Cardiac fibroblast (primary cell): ENCODE data around the gene PLIN4.
"Not testable (repeated sequence)": the region's sequence is repeated elsewhere in the genome, so short reads cannot be mapped to it uniquely, and the experiment has no call there.

Experiments
- DNase-seq, 2 donors: peaks; one replicate each; pipeline versions ENCODE4 v3.0.0 to v3.0.0-alpha.2; 2010; ENCODE audit warnings: low read depth in 2 of 2
- H3K4me3 ChIP-seq, 2 donors: replicated peaks in 1 of 2; 1 replicate in 1 of 2; 2 replicates in 1 of 2; pipeline ENCODE4 v1.5.1; 2011; ENCODE audit warnings: low read depth in 2 of 2, low read length in 2 of 2, mild to moderate bottlenecking in 2 of 2, moderate library complexity in 1 of 2
- TF ChIP-seq, protein P1 (sequence below): IDR thresholded peaks from one replicate; pipeline ENCODE4 v1.5.1; 2011; ENCODE audit warnings: low read depth, mild to moderate bottlenecking, low read length, inconsistent platforms

The PLIN4 gene

DNA sequence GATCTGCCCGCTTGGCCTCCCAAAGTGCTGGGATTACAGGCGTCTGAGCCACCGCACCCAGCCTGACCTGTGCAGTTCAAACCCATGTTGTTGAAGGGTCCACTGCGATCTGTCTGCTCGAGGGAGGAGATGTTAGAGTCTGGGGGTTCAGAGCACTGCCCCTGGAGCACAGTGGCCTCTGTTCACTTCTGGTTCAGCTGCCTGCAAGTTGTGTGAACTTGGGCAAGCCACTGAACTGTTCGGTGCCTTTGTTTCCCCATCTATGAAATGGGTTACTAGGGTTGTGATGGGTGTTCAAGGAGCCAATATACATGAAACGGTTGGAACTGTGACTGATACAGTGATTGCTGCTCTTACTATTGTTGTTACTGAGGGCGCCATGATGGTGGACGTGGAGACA, 15.0 kb upstream of the PLIN4 start:
- no peak overlapping the region for H3K4me3 ChIP-seq
- DNase-seq, result no peak
- TF ChIP-seq, protein P1, sequence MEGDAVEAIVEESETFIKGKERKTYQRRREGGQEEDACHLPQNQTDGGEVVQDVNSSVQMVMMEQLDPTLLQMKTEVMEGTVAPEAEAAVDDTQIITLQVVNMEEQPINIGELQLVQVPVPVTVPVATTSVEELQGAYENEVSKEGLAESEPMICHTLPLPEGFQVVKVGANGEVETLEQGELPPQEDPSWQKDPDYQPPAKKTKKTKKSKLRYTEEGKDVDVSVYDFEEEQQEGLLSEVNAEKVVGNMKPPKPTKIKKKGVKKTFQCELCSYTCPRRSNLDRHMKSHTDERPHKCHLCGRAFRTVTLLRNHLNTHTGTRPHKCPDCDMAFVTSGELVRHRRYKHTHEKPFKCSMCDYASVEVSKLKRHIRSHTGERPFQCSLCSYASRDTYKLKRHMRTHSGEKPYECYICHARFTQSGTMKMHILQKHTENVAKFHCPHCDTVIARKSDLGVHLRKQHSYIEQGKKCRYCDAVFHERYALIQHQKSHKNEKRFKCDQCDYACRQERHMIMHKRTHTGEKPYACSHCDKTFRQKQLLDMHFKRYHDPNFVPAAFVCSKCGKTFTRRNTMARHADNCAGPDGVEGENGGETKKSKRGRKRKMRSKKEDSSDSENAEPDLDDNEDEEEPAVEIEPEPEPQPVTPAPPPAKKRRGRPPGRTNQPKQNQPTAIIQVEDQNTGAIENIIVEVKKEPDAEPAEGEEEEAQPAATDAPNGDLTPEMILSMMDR, result no peak

DNA sequence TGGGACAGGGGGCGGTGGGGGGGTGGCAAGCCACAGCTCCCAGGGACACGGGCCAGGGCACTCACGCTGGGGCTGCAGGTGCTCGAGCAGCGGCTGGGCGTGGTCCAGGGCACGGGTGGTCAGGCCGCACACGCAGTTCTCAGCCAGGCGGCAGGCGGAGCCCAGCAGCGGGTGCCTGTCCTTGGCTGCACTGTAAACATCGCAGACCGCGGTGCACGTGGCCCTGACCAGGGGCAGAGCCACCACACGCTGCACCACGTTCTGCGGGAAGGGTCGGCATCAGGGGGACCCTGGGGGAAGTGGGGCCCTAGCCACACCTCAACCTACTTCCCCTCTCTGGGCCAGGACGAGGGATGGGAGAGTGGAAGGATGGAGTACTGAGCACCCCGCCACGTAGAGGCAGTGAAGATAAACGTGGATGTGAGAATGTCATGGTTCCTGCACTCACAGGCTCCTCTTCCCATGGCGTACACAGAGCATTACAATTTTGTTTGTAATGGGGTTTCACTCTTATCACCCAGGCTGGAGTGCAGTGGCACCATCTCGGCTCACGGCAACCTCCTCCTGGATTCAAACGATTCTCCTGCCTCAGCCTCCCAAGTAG, 13.4 kb upstream of the PLIN4 start:
- DNase-seq, result no peak
- TF ChIP-seq, protein P1, result no peak
- H3K4me3 ChIP-seq, result no peak overlapping the region

DNA sequence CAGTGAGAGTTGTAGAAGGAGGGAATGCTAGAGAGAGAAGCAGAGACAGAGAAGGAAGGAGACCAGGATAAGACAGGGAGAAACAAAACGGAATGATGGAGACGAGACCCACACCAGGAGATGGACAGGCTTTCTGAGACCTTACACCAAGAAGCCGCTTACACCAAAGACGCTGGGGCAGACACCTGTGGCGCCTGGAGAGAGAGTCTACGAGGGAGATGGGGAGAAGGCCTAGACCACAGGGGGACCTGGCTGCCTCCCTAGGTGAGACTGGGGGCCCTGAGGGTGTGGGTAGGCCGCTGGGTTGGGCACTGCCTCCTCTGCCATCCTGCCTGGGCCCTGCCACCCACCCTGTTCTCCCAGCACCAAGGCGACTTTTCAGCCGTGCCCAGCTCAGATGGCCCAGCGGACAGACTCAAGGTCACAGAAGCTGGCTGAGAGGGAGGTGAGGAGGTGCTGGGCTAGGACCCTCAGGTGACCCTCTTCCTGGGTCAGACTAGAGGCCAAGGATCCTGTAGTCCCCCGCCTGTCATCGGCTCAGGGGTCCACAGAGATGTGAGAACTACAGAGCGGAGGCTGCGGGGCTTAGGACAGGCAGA, 11.7 kb upstream of the PLIN4 start:
- DNase-seq, result no peak
- TF ChIP-seq, protein P1, result no peak
- H3K4me3 ChIP-seq, result no peak overlapping the region

DNA sequence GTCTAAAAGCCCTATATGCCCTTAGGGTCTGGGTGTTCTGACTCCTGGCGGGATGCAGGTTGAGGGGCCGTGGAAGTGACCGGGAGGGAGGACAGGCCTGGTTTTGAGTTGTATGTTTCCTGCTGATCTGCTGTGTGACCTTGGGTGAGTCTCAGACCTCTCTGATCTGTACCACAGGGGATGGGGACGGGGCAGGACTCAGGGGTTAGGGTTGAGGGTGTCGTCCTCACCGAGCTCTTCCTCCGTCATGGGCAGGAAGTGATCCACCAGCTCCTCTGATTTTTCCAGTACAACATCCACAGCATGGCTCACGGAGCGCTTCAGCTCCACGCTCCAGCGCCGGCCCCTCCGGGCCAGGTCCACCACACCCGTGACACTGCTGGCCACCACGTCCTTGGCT, 10.6 kb upstream of the PLIN4 start:
- no peak overlapping the region for H3K4me3 ChIP-seq
- TF ChIP-seq, protein P1, result no peak
- no peak for DNase-seq

DNA sequence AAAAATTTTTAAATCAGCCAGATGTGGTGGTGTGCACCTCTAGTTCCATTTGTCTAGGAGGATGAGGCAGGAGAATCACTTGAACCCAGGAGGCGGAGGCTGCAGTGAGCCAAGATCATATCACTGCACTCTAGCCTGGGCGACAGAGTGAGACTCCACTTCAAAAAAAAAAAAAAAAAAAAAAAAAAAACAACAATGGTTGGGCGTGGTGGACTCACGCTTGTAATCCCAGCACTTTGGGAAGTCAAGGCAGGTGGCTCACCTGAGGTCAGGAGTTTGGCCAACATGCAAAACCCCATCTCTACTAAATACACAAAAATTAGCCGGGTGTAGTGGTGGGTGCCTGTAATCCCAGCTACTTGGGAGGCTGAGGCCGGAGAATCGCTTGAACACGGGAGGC, 9.1 kb upstream of the PLIN4 start:
- H3K4me3 ChIP-seq, DNase-seq: not testable (repeated sequence)

DNA sequence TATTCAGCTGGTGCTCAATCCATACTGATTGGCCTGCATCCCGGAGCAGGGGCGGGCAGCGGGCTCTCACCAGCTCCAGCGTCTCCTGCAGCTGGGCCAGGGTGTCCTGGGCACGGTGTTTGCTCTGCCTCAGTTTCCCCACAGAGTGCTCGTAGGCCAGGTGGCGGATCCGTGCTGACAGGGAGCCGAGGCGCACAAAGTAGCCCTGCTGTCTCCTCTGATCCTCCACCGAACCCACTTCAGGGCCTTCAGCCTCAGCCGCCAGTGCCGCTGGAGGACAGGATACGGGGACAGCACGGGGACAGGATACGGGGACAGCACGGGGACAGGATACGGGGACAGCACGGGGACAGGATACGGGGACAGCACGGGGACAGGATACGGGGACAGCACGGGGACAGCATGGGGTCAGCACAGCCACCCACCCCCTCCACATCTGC, 7.3 kb upstream of the PLIN4 start:
- no peak for DNase-seq
- no peak overlapping the region for H3K4me3 ChIP-seq
- TF ChIP-seq, protein P1, result no peak

DNA sequence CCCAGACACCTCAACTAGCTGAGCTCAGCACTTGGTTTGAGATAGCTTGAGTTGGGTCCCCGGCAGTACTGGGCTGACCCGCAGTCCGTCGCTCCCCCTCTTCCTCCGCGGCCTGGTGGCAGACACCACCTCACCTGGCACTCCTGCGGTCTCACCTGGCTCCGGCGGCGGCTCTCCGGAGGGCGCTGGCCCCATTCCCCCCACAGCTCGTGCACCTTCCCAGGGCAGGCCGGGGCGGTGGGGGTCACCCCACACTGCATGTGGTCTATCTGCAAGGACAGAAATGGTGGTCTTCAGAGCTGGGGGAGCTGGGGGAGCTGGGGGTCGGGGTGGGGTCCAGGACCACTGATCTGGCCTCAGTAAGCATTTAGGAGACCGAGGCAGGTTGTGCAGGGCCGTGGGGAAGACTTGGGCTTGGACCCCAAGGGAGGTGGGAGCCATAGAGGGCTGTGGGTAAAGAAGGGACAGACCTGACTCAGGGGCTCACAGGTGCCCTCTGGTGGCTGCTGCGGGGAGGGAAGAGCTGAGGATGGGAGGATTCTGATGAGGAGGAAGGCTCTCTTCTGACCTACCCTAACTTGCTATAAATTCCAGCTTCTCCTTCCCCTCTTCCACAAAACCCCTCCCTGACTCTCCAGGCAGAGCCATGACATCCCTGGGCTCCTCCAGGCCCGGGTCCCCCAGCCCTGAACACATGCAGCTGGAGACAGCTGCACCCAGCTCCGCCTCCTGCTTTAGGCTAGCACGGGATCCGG, 6.7 kb upstream of the PLIN4 start:
- DNase-seq, result peak; percentile 54 to 55
- TF ChIP-seq, protein P1, result peak; percentile 93
- H3K4me3 ChIP-seq, result no peak overlapping the region
